Activated CD8-positive, alpha-beta memory T cell treated with anti-CD3 and anti-CD28 coated beads for 24 hours (primary cell): Measurements from ENCODE around the gene FHIT.

Experiments used
- DNase-seq: peaks from one replicate; pipeline ENCODE4 v3.0.0-alpha.2; 2020

Gene FHIT

GRCh38 chr3:60228823-60229222, 1022.4 kb downstream of the FHIT start:
- no peak for DNase-seq

GRCh38 chr3:60226912-60227311, 1024.3 kb downstream of the FHIT start:
- no peak for DNase-seq

- DNase-seq, result no peak
Observed at GRCh38 chr3:60225848-60226247, 1025.4 kb downstream of the FHIT start.

- no peak for DNase-seq
Observed at GRCh38 chr3:60220768-60221167, 1030.5 kb downstream of the FHIT start.

GRCh38 chr3:60219501-60219900, 1031.8 kb downstream of the FHIT start:
- no peak for DNase-seq

GRCh38 chr3:60217156-60217911, 1033.9 kb downstream of the FHIT start:
- DNase-seq, result no peak

GRCh38 chr3:60216462-60217075, 1034.7 kb downstream of the FHIT start:
- no peak for DNase-seq

GRCh38 chr3:60215946-60216345, 1035.3 kb downstream of the FHIT start:
- no peak for DNase-seq

GRCh38 chr3:60207905-60208304, 1043.3 kb downstream of the FHIT start:
- DNase-seq, result no peak

- DNase-seq, result no peak
Observed at GRCh38 chr3:60206206-60206605, 1045.0 kb downstream of the FHIT start.

GRCh38 chr3:60202052-60202726, 1049.1 kb downstream of the FHIT start:
- no peak for DNase-seq

- no peak for DNase-seq
Observed at GRCh38 chr3:60199306-60199705, 1051.9 kb downstream of the FHIT start.

- no peak for DNase-seq
Observed at GRCh38 chr3:60198179-60198720, 1053.0 kb downstream of the FHIT start.

- no peak for DNase-seq
Observed at GRCh38 chr3:60192297-60193114, 1058.7 kb downstream of the FHIT start.

- DNase-seq, result no peak
Observed at GRCh38 chr3:60190073-60190472, 1061.2 kb downstream of the FHIT start.

GRCh38 chr3:60189304-60189703, 1061.9 kb downstream of the FHIT start:
- DNase-seq, result no peak

- DNase-seq, result no peak
Observed at GRCh38 chr3:60188803-60189202, 1062.4 kb downstream of the FHIT start.

- no peak for DNase-seq
Observed at GRCh38 chr3:60187343-60187742, 1063.9 kb downstream of the FHIT start.

- no peak for DNase-seq
Observed at GRCh38 chr3:60186359-60186758, 1064.9 kb downstream of the FHIT start.

- no peak for DNase-seq
Observed at GRCh38 chr3:60185161-60185560, 1066.1 kb downstream of the FHIT start.

- DNase-seq, result no peak
Observed at GRCh38 chr3:60182697-60183096, 1068.6 kb downstream of the FHIT start.

- DNase-seq, result no peak
Observed at GRCh38 chr3:60178931-60179653, 1072.2 kb downstream of the FHIT start.
